AG09309 (cell line): ENCODE measurements around the gene CDCP2.

ENCODE experiments used
- DNase-seq: peaks from one replicate; pipeline ENCODE4 v3.0.0-alpha.2; 2010; ENCODE audit warnings: low read depth
- H3K4me3 ChIP-seq: 2 replicates; pipeline ENCODE4 v1.5.1; 2011; ENCODE audit warnings: mild to moderate bottlenecking, low read depth, low read length, moderate library complexity; ENCODE audit not compliant: control insufficient read depth
- TF ChIP-seq, protein P1 (sequence below): IDR thresholded peaks from 2 replicates; pipeline ENCODE4 v1.5.1; 2011; ENCODE audit warnings: mild to moderate bottlenecking, low read depth, low read length, inconsistent platforms; ENCODE audit not compliant: insufficient read depth, control insufficient read depth; ENCODE audit errors: missing control alignments

CDCP2 gene

DNA sequence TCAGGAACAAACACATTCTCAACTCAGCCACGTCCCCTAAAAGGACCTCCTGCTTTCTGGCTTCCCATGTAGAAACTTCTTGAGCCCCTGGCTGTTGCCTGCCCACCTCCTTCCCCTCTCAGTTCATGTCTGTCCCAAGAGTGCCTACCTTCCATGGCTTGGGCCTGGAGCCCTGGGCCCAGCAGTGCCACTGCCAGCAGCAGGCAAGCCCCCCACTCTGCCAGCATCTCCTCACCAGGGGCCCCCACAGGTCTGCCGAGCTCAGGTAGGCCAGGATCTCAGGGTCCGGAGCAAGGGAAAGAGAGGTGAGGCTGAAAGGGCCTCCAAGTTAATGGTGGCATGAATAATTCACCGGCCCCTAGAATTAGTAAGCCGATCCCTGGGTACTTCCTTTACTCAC, at the start of gene CDCP2:
CDCP2 (minus strand) TSS at position 305 of the 400 bp plus-strand sequence; CDS start at position 227, 78 bp downstream.
- no peak for DNase-seq
- H3K4me3 ChIP-seq: no peak within 1 kb of the TSS
- TF ChIP-seq, protein P1, sequence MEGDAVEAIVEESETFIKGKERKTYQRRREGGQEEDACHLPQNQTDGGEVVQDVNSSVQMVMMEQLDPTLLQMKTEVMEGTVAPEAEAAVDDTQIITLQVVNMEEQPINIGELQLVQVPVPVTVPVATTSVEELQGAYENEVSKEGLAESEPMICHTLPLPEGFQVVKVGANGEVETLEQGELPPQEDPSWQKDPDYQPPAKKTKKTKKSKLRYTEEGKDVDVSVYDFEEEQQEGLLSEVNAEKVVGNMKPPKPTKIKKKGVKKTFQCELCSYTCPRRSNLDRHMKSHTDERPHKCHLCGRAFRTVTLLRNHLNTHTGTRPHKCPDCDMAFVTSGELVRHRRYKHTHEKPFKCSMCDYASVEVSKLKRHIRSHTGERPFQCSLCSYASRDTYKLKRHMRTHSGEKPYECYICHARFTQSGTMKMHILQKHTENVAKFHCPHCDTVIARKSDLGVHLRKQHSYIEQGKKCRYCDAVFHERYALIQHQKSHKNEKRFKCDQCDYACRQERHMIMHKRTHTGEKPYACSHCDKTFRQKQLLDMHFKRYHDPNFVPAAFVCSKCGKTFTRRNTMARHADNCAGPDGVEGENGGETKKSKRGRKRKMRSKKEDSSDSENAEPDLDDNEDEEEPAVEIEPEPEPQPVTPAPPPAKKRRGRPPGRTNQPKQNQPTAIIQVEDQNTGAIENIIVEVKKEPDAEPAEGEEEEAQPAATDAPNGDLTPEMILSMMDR: no peak

DNA sequence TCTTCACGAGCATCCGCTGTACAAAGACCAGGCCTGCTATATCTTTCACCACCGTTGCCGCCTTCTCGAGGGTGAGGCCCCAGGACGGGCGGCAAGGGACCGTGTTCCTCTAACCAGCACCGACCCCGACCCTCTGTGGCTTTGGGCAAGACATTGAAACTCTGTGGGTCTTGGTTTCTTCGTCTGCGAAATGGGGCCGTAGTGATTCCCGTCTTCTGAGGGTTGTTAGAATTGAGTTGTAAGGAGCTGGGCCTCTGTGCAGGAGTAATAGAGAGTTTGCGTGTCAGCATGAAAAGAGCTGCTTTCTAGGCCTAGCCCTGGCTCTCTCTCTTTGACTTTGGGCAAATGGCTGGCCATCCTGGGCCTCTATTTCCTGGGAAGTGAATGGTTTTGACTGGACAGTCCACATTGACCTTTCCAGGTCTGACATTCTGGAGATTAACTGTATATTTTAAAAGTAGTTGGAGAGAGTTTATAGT, 47.8 kb upstream of the CDCP2 start:
- TF ChIP-seq, protein P1: no peak
- H3K4me3 ChIP-seq: peak overlapping the region; percentile 93
- DNase-seq: no peak

DNA sequence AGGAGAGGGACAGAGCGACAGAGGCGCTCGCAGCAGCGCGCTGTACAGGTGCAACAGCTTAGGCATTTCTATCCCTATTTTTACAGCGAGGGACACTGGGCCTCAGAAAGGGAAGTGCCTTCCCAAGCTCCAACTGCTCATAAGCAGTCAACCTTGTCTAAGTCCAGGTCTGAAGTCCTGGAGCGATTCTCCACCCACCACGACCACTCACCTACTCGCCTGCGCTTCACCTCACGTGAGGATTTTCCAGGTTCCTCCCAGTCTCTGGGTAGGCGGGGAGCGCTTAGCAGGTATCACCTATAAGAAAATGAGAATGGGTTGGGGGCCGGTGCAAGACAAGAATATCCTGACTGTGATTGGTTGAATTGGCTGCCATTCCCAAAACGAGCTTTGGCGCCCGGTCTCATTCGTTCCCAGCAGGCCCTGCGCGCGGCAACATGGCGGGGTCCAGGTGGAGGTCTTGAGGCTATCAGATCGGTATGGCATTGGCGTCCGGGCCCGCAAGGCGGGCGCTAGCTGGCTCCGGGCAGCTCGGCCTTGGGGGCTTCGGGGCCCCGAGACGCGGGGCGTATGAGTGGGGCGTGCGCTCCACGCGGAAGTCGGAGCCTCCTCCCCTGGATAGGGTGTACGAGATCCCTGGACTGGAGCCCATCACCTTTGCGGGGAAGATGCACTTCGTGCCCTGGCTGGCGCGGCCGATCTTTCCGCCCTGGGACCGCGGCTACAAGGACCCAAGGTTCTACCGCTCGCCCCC, 47.1 kb upstream of the CDCP2 start, which contains the start of the genes CYB5RL and MRPL37:
CYB5RL (minus strand) TSS at position 266 of the 754 bp plus-strand sequence. CDS start 4,414 bp downstream, outside the sequence.
MRPL37 (plus strand) TSS at position 403 of the 754 bp plus-strand sequence; CDS start at position 480, 77 bp downstream.
- TF ChIP-seq, protein P1: no peak
- peak within 1 kb of the TSS; percentile 93 for H3K4me3 ChIP-seq
- DNase-seq: peak; percentile 88

DNA sequence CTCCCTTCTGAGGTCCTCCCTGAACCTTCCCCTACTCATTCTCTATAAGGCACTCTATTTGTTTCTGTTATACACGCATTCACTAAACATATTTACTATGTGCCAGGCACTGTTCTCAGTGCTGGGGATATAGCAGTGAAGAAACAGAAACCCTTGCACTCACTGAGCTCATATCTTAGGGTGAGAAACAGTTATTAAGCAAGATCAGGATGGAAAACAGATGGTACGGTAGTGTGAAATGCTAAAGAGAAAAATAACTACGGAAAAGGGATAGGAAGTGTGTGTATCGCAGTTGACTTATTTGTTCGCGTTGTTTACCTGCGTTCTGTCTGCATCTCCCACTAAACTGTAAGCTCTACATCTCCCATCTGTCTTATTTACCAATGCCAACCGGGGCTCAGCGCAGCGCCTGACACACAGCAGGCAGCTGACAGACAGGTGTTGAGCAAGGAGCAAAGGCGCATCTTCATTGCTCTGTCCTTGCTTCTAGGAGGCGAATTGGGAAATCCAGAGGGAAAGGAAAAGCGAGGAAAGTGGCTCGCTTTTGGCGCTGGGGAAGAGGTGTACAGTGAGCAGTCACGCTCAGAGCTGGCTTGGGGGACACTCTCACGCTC, 46.5 kb upstream of the CDCP2 start:
- peak overlapping the region; percentile 93 for H3K4me3 ChIP-seq
- DNase-seq: no peak
- TF ChIP-seq, protein P1: no peak

DNA sequence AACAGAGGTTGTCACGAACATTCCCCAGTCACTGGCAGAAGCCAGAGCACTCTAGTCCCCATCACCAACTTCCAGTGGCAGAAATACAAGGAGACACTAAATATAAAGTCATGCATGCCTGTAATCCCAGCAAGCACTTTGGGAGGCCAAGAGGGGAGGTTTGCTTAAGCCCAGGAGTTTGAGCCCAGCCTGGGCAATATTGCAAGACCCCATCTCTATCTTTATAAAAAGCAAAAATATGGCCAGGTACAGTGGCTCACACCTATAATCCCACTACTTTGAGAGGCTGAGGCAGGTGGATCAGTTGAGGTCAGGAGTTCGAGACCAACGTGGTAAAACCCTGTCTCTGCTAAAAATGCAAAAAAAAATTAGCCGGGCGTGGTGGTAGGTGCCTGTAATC, 40.7 kb upstream of the CDCP2 start:
- no peak for DNase-seq
- TF ChIP-seq, protein P1: no peak
- no peak overlapping the region for H3K4me3 ChIP-seq

DNA sequence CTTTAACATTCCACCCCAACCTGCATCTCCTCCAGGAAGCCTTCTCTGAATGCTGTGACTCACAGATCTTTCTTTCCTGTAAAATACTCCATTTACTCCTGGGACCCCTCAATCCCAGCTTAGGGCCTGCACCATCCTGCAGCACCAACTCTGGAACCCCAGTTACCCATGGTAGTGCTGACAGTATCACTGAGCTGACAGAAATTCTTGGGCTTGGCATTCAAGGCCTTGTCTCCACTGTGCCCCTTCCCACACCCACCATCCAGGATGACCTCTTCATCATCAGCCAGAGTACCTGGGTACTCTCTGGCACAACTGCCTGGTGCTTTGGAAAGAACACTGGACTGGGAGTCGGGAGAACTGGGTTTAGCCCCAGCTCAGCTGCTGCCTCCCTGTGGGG, 38.7 kb upstream of the CDCP2 start:
- H3K4me3 ChIP-seq: no peak overlapping the region
- TF ChIP-seq, protein P1: no peak
- no peak for DNase-seq
